Smooth muscle cell (in vitro differentiated cells): Measurements from ENCODE around the gene CORO2B. TPM values are rescaled to one million over a fixed set of nuclear protein-coding genes. Genes with fewer than 3 reads are reported as not detected.

Experiments
- DNase-seq: peaks from one replicate; lab custom pipeline; 2025; ENCODE audit not compliant: unreplicated experiment; lab: John Stamatoyannopoulos, UW
- H2AFZ ChIP-seq: fragments of 200-600 bp; sonication (generic); 2 replicates; pipeline ENCODE4 v1.6.0; 2016; ENCODE audit warnings: antibody characterized with exemption, low read depth, mild to moderate bottlenecking
- H3F3A ChIP-seq: fragments of 200-600 bp; sonication (generic); 2 replicates; pipeline ENCODE4 v1.6.0; 2017; ENCODE audit warnings: antibody characterized with exemption, low read depth
- H3K27ac ChIP-seq: fragments of 200-600 bp; sonication (generic); 2 replicates; pipeline ENCODE4 v1.5.1; 2016; ENCODE audit warnings: low read depth, mild to moderate bottlenecking
- H3K27me3 ChIP-seq: fragments of 200-600 bp; sonication (generic); 2 replicates; pipeline ENCODE4 v1.6.1; 2016; ENCODE audit warnings: low read depth, mild to moderate bottlenecking
- H3K36me3 ChIP-seq: fragments of 200-600 bp; sonication (generic); 2 replicates; pipeline ENCODE4 v1.5.1; 2016; ENCODE audit warnings: low read depth
- H3K4me1 ChIP-seq: fragments of 200-600 bp; sonication (generic); 2 replicates; pipeline ENCODE4 v1.5.1; 2016; ENCODE audit warnings: low read depth
- H3K4me2 ChIP-seq: fragments of 200-600 bp; sonication (generic); 2 replicates; pipeline ENCODE4 v1.6.0; 2016; ENCODE audit warnings: mild to moderate bottlenecking
- H3K4me3 ChIP-seq: fragments of 200-600 bp; sonication (generic); 2 replicates; pipeline ENCODE4 v1.5.1; 2016; ENCODE audit warnings: mild to moderate bottlenecking
- H3K79me2 ChIP-seq: fragments of 200-600 bp; sonication (generic); 2 replicates; pipeline ENCODE4 v1.6.0; 2016; ENCODE audit warnings: low read depth, mild to moderate bottlenecking
- H3K9ac ChIP-seq: fragments of 200-600 bp; sonication (generic); 2 replicates; pipeline ENCODE4 v1.6.0; 2016; ENCODE audit warnings: low read depth
- H3K9me3 ChIP-seq: fragments of 200-600 bp; sonication (generic); replicated peaks from 2 replicates; pipeline ENCODE4 v1.5.1; 2016; ENCODE audit warnings: low read depth
- H4K20me1 ChIP-seq: fragments of 200-600 bp; sonication (generic); 2 replicates; pipeline ENCODE4 v1.6.0; 2016; ENCODE audit warnings: low read depth
- CTCF ChIP-seq: fragments of 200-600 bp; sonication (generic); IDR thresholded peaks from 2 replicates; pipeline ENCODE4 v1.5.1; 2017; ENCODE audit warnings: borderline replicate concordance, mild to moderate bottlenecking, antibody characterized with exemption; ENCODE audit not compliant: insufficient read depth, poor library complexity, severe bottlenecking
- WGBS: methylation state at CpG from one replicate; pipeline ENCODE4 v1.1.7; 2016; ENCODE audit warnings: low lambda C conversion rate; 5-methylcytosine and 5-hydroxymethylcytosine counted together
- polyA plus RNA-seq: library from polyadenylated mRNA; unstranded; fragments of >200 nt; fragmentation: Nextera tagmentation; extraction: Ambion mirVana; gene quantifications from 2 replicates; pipeline ENCODE4 v1.2.1, GENCODE V29; 2016
- total RNA-seq: library from RNA; depleted of rRNA; stranded (reverse); fragments of >200 nt; gene quantifications from 2 replicates; pipeline ENCODE4 v1.2.3, GENCODE V29; 2014

Gene CORO2B
- total and polyA plus RNA-seq, 2 experiments from 2014 or later, result 0.47 to 0.49 TPM

GRCh38 chr15:68739390-68740080, 160.7 kb downstream of the CORO2B start:
- H3K9me3 ChIP-seq, result no peaks in the 10 kb centered on the region
- no peaks in the 10 kb centered on the region for H3F3A ChIP-seq
- no peak for DNase-seq
- H3K27ac ChIP-seq, result no peak overlapping the region
- no peak overlapping the region for H3K4me2 ChIP-seq
- no peak overlapping the region for H3K4me3 ChIP-seq
- no peaks in the 10 kb centered on the region for H4K20me1 ChIP-seq
- no peaks in the 10 kb centered on the region for H3K79me2 ChIP-seq
- TF ChIP-seq CTCF, result no peak
- no peak overlapping the region for H3K9ac ChIP-seq
- WGBS, result 65% methylated on average over 6 of the region's 6 CpGs
- no peaks in the 10 kb centered on the region for H3K4me1 ChIP-seq
- no peaks in the 10 kb centered on the region for H3K27me3 ChIP-seq
- H3K36me3 ChIP-seq, result no peaks in the 10 kb centered on the region
- H2AFZ ChIP-seq, result no peak overlapping the region

GRCh38 chr15:68743256-68743655, 164.5 kb downstream of the CORO2B start:
- Histone ChIP-seq H3F3A (no peaks in the 10 kb centered on the region), H2AFZ (no peak overlapping the region), H3K4me3 (no peak overlapping the region), H3K27me3 (no peaks in the 10 kb centered on the region), H3K4me1 (no peaks in the 10 kb centered on the region), H3K36me3 (no peaks in the 10 kb centered on the region), H3K79me2 (no peaks in the 10 kb centered on the region), H3K9ac (no peak overlapping the region), H4K20me1 (no peaks in the 10 kb centered on the region), H3K27ac (no peak overlapping the region), H3K4me2 (no peak overlapping the region), H3K9me3 (no peaks in the 10 kb centered on the region)
- 95% methylated on average over 3 of the region's 3 CpGs for WGBS
- no peak for DNase-seq
- no peak for TF ChIP-seq CTCF

- Histone ChIP-seq H3K4me2 (no peak overlapping the region), H4K20me1 (no peaks in the 10 kb centered on the region), H3K4me1 (no peaks in the 10 kb centered on the region), H2AFZ (no peak overlapping the region), H3K9me3 (no peaks in the 10 kb centered on the region), H3F3A (no peaks in the 10 kb centered on the region), H3K36me3 (no peaks in the 10 kb centered on the region), H3K9ac (no peak overlapping the region), H3K4me3 (no peak overlapping the region), H3K27ac (no peak overlapping the region), H3K79me2 (no peaks in the 10 kb centered on the region), H3K27me3 (no peaks in the 10 kb centered on the region)
- no peak for DNase-seq
- 93% methylated on average over 7 of the region's 7 CpGs for WGBS
- no peak for TF ChIP-seq CTCF
Observed at GRCh38 chr15:68749365-68749764, 170.6 kb downstream of the CORO2B start.

GRCh38 chr15:68749793-68750192, 171.0 kb downstream of the CORO2B start:
- Histone ChIP-seq H3K4me3 (no peak overlapping the region), H3K79me2 (no peaks in the 10 kb centered on the region), H2AFZ (no peak overlapping the region), H3K36me3 (no peaks in the 10 kb centered on the region), H3K27me3 (no peaks in the 10 kb centered on the region), H3K4me1 (no peaks in the 10 kb centered on the region), H4K20me1 (no peaks in the 10 kb centered on the region), H3K27ac (no peak overlapping the region), H3K9ac (no peak overlapping the region), H3F3A (no peaks in the 10 kb centered on the region), H3K4me2 (no peak overlapping the region), H3K9me3 (no peaks in the 10 kb centered on the region)
- 72% methylated on average over 2 of the region's 2 CpGs for WGBS
- no peak for DNase-seq
- no peak for TF ChIP-seq CTCF
